DMS53 (cell line): ENCODE measurements around the gene GNA15.
"Not testable (repeated sequence)": the region's sequence is repeated elsewhere in the genome, so short reads cannot be mapped to it uniquely, and the experiment has no call there.

Experiments used
- DNase-seq: peaks from one replicate; lab custom pipeline; 2025; lab: John Stamatoyannopoulos, UW

The GNA15 gene

DNA sequence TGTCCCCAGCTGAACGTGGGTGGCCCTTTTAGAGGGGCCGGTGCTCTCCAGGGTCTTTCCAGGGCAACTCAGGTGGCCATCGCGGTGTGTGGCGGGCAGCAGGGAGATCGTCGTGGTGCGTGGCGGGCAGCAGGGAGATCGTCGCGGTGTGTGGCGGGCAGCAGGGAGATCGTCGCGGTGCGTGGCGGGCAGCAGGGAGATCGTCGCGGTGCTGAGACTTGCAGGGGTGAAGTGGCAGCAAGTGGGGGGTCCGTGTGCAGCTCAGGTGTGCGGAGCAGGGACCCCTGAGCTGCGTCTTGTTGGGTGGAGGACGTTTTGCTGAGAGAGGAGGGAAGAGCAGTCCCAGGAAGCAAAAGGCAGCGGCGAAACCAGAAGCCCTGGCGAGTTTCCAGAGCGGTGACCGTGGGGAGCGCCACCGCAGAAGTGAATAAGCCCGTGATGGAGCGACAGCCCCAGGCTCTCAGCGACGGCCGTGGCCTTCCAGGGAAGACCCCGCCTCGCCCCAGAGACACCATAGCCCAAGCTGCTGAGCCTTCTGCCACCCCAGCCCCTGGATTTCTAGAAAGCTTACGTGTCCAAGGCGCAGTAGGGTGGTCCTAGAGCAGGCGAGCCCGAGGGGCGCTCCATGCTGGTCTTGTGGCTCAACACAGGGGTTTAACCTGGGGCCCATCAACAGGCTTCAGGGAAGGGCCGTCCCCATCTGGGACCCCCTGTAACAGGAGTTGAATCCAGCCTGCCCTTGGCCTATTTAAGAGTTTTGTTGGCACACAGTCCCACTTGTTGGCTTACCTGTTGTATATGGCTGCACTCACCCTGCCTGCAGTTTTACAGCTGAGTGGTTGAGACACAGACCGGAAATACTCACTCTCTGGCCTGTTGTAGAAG lies 55.3 kb downstream of the GNA15 start:
- no peak for DNase-seq

- not testable (repeated sequence) for DNase-seq
Observed at GRCh38 chr19:3191806-3192104, 55.9 kb downstream of the GNA15 start.

DNA sequence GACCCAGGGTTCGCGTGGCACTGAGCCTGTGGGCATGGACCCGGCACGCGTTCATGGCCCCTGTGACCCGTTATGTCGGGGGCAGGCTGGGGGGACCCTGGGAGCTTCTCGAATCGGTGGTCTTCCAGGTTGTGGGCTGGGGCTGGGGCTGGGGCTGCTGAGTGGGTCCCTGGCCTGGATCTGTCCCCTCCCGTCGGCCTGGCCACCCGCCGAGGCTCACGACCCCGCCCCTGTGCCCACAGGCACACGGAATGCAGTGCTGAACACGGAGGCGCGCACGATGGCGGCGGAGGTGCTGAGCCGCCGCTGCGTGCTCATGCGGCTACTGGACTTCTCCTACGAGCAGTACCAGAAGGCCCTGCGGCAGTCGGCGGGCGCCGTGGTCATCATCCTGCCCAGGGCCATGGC lies 56.4 kb downstream of the GNA15 start:
- DNase-seq: no peak

GRCh38 chr19:3192684-3193083 lies 56.9 kb downstream of the GNA15 start:
- DNase-seq: no peak

GRCh38 chr19:3193256-3194105 lies 57.6 kb downstream of the GNA15 start:
- DNase-seq: no peak

DNA sequence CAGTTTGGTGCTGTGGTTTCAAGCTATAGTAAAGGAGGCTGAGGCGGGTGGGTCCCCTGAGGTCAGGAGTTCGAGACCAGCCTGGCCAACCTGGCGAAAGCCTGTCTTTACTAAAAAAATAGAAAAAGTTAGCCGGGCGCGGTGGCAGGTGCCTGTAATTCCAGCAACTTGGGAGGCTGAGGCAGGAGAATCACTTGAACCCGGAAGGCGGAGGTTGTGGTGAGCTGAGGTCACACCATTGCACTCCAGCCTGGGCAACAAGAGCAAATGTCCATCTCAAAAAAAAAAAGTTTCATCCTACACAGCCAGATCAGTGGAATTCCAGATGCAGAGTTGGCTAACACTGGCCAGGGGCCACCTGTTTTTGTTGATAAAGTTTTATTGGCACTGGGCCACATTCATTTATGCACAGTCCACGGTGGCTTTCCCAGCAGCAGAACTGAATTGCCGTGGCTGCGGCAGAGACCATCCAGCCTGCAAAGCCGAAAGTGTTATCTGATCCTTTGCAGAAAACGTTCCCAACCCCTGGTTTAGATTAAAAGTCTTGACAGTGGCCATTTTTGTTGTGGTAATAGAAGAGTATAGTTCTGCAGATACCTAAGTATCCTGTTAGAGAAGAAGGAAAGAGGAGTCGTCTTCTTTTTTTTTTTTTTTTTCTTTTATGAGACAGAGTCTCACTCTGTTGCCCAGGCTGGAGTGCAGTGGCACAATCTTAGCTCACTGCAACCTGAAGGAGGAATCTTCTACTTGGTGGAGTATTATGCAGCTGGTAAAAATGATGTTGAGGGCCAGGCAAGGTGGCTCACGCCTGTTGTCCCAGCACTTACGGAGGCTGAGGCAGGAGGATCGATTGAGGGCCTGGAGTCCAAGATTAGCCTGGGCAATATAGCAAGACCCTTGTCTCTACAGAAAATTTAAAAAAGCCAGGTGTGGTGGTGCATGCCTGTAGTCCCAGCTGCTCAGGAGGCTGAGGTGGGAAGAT lies 58.6 kb downstream of the GNA15 start:
- no peak for DNase-seq

DNA sequence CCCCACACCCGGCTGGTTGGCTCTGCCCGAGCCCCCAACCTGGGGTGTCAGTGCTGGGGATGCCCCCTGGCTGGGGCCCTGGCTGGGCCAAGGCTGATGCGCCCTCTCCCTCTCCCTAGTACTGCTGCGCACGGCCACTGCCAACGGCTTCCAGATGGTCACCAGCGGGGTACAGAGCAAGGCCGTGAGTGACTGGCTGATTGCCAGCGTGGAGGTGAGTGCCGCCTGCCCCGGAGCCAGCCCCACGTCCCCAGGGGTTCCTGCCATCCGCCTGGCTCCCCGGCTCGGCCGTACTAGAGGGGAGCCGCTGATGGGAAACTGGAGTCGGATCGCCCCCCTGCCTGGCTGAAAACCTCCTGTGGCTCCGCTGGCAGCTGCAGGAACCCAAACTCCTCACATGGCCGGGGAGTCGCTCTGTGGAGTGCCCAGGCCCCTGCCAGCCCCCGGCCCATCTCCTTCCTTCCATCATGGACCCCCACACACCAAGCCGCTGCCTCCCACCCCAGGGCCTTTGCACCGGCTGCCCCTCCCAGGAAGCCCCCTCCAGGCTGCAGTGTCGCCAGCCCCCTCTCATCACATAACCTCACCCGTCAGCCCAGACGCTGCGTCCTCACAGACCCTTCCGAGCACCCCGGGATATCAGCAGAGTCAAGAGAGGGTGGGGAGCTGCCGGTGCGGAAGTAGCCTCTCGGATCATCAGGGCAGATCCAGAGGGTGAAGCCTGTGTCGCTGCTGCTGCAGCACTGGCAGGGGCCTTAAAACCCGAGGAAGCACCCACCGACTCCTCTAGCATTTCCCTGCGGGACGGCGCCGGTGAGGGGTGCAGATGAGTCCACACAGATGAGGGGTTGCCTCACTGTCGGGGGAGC lies 60.5 kb downstream of the GNA15 start:
- no peak for DNase-seq

GRCh38 chr19:3196933-3197205 lies 61.0 kb downstream of the GNA15 start:
- no peak for DNase-seq

DNA sequence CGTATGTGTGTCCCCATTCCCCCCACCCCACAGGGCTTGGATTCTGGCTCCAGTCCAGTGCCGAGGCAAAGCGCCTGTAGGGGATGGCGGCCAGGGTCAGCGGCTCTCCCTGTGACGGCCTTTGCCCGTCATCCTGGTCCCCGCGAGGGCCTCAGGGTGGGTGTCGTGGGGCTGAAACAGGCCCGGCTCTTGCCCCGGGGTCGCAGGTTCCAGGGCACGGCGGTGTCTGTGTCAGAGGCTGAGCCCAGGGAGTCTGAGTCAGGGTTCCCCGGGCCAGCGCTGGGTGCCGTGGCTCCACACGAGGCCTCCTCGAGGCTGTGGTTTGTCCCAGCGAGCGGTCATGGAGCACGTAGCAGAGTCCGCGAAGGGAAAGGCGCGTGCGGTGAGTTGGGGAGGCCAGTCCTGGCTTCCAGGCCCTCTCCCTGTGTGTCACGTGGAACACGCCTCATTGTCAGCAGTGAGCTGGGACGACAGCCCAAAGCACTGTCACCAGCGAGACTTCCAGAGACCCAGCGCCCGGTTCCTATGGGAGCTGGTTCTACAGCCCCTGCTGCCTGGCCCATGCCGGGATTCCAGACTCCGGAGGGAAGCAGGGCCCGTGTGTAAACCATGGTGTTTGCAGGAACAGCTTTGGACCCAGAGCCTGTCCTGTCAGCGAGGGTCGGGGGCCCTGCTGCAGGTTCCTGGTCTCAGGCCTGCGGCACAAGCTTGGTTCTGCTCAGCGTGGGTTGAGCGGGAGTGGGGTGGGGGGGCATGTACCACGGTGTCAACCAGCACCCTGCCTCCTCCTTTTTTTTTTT lies 63.3 kb downstream of the GNA15 start:
- DNase-seq: no peak

DNA sequence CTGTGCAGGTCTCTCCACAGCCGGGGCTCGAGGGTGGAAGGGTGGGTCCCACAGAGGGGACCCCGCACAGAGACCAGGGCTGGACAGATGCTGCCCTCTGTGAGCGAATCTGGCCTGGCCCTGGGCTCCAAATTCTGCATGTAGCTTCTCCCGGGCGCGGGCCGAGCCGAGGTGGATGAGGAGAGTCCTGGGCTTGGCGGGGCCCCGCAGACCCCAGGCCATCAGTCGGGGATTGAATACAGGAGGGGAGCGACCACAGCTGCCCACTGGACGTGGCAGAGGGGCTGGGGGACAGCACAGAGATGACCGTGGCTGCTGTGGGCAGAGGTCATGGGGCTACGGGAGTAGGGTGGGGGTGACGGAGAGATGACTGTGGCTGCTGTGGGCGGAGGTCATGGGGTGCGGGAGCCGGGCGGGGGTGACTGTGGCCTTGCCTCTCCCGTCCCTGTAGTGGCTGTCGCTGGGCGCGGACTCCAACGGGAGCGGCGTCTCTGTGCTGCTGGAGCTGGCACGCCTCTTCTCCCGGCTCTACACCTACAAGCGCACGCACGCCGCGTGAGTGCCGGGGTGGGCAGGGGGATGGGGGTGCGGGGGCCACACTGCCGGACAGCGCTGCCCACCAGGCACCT lies 65.4 kb downstream of the GNA15 start:
- DNase-seq: no peak

DNA sequence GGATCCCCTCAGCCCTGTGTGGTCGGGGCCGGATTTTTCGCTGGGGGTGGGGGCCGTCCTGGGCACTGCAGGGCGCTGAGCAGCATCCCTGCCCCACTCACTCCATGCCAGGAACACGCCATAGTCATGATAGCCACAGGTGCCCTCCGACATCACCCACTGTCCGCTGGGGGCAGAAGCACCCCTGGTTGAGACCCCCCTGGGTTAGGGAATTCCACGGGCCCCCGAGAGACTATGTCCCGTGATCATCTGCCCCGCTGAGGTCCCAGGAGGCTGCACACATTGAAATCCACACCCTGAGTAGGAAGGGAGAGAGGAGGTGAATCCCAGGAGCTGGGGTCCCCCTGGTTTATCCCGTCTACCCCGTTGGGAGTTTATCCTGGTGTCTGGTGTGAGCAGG lies 66.1 kb downstream of the GNA15 start:
- no peak for DNase-seq

DNA sequence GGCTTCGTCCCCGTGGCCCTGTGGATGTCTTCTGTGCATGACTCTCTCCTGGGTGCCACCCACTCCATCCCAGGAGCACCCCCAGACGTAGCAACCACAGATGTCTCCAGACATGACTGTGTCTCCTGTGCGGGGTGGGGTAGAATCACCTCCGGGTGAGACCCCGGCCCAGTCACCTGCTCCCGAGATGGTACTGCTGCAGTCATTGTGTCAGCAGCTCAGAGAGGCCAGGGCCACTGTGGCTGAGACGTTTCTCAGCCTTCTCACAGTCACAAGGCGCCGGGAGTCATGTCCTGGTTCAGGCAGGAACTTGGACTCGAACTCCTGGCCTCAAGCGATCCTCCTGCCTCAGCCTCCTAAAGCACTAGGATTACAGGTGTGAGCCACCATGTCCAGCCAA lies 66.5 kb downstream of the GNA15 start:
- DNase-seq: no peak

GRCh38 chr19:3202895-3203294 lies 67.1 kb downstream of the GNA15 start:
- DNase-seq: not testable (repeated sequence)

GRCh38 chr19:3203805-3204645 lies 68.2 kb downstream of the GNA15 start:
- no peak for DNase-seq

DNA sequence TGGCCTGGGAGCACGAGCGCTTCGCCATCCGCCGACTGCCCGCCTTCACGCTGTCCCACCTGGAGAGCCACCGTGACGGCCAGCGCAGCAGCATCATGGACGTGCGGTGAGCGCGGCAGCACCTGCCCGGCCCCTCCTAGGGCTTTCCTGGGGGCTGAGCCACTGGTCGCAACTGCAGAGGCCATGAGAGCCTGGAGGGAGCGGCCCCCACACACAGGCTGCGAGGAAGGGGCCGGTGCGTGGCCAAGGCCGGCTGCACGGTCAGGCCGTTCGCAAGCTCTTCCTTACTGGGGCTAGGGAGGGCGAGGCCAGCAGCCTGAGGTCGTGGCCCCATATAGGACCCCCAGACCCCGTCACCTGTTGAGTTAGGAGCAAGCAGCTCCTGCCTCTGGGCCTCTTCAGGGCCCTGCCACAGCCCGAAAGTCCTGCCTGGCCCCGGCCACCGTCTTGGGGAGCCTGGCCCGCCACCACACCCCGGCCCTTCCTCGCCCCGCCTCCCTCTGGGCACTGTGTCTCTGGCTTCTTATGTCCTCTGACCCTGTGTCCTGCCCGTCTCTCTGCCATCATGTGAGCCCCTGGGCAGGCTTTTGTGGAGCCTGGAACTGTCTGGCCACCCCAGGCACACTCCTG lies 68.9 kb downstream of the GNA15 start:
- DNase-seq: no peak

- DNase-seq: no peak
Observed at GRCh38 chr19:3206216-3206953, 70.6 kb downstream of the GNA15 start.

GRCh38 chr19:3207461-3208242 lies 71.8 kb downstream of the GNA15 start:
- no peak for DNase-seq
